CD14-positive monocyte (primary cell): Measurements from ENCODE around the gene AGAP1. TPM values are rescaled to one million over a fixed set of nuclear protein-coding genes. Genes with fewer than 3 reads are reported as not detected.

Source experiments
- DNase-seq, 3 donors: peaks; one replicate each; pipeline ENCODE4 v3.0.0-alpha.2; 2011 to 2022
- H2AFZ ChIP-seq: 2 replicates; pipeline ENCODE4 v1.6.0; 2012; ENCODE audit warnings: mild to moderate bottlenecking, low read depth, low read length, inconsistent platforms; ENCODE audit not compliant: insufficient read depth, poor library complexity, severe bottlenecking
- H3K27ac ChIP-seq, 2 donors: 1 replicate in 1 of 2; 2 replicates in 1 of 2; pipeline ENCODE4 v1.5.1; 2012 to 2013; ENCODE audit warnings: low read length in 2 of 2, control low read depth in 1 of 2, inconsistent platforms in 1 of 2, low read depth in 1 of 2, mild to moderate bottlenecking in 1 of 2
- H3K27me3 ChIP-seq, 2 donors: one replicate each; pipeline versions ENCODE4 v1.6.0 to v1.6.1; 2011 to 2013; ENCODE audit warnings: low read length in 2 of 2; ENCODE audit not compliant: control insufficient read depth in 2 of 2, insufficient read depth in 2 of 2
- H3K36me3 ChIP-seq, 2 donors: replicated peaks in 1 of 2; 1 replicate in 1 of 2; 2 replicates in 1 of 2; pipeline versions ENCODE4 v1.5.1 to v1.6.1; 2012 to 2013; ENCODE audit warnings: low read length in 2 of 2, control low read depth in 1 of 2, inconsistent platforms in 1 of 2, mild to moderate bottlenecking in 1 of 2; ENCODE audit not compliant: insufficient read depth in 2 of 2, control insufficient read depth in 1 of 2
- H3K4me1 ChIP-seq, 2 donors: 1 replicate in 1 of 2; 2 replicates in 1 of 2; pipeline versions ENCODE4 v1.5.1 to v1.6.1; 2012 to 2013; ENCODE audit warnings: low read length in 2 of 2, control low read depth in 1 of 2, inconsistent platforms in 1 of 2, mild to moderate bottlenecking in 1 of 2, moderate library complexity in 1 of 2; ENCODE audit not compliant: insufficient read depth in 2 of 2, control insufficient read depth in 1 of 2
- H3K4me2 ChIP-seq: replicated peaks from 2 replicates; pipeline ENCODE3; 2012; ENCODE audit warnings: low read length, moderate library complexity, mild to moderate bottlenecking; ENCODE audit not compliant: poor library complexity, severe bottlenecking; ENCODE audit errors: extremely low read depth
- H3K4me3 ChIP-seq, 3 experiments: fragments of 200-600 bp in 1 of 3; sonication (generic) in 1 of 3; replicated peaks in 1 of 3; 1 replicate in 2 of 3; 2 replicates in 1 of 3; pipeline ENCODE4 v1.5.1; 2011 to 2013; ENCODE audit warnings: low read length in 3 of 3, mild to moderate bottlenecking in 3 of 3, control low read depth in 2 of 3, low read depth in 2 of 3, inconsistent platforms in 1 of 3, moderate library complexity in 1 of 3
- H3K79me2 ChIP-seq: 2 replicates; pipeline ENCODE4 v1.6.0; 2012; ENCODE audit warnings: mild to moderate bottlenecking, control low read depth, inconsistent platforms, low read length, moderate library complexity; ENCODE audit not compliant: insufficient read depth
- H3K9ac ChIP-seq: 2 replicates; pipeline ENCODE4 v1.6.0; 2017; ENCODE audit warnings: low read length, mild to moderate bottlenecking; ENCODE audit not compliant: insufficient read depth, poor library complexity, severe bottlenecking
- H3K9me3 ChIP-seq, 2 donors: replicated peaks in 1 of 2; 1 replicate in 1 of 2; 2 replicates in 1 of 2; pipeline versions ENCODE4 v1.5.1 to v1.6.1; 2012 to 2013; ENCODE audit warnings: low read length in 2 of 2, control low read depth in 1 of 2; ENCODE audit not compliant: control insufficient read depth in 1 of 2, insufficient read depth in 1 of 2
- H4K20me1 ChIP-seq: 2 replicates; pipeline ENCODE4 v1.6.0; 2012; ENCODE audit warnings: mild to moderate bottlenecking, low read length, control low read depth, moderate library complexity; ENCODE audit not compliant: insufficient read depth
- H3K27ac Mint-ChIP-seq, 7 donors: one replicate each; pipeline ENCODE4 v1.8.0; 2020; ENCODE audit warnings: mild to moderate bottlenecking in 7 of 7, mixed read lengths in 7 of 7, moderate library complexity in 6 of 7, inconsistent platforms in 2 of 7
- H3K27me3 Mint-ChIP-seq, 3 donors: one replicate each; pipeline ENCODE4 v1.8.0; 2021 to 2022; ENCODE audit warnings: low read depth in 3 of 3, mild to moderate bottlenecking in 3 of 3, mixed read lengths in 3 of 3, moderate library complexity in 3 of 3, inconsistent platforms in 1 of 3
- H3K36me3 Mint-ChIP-seq, 2 donors: one replicate each; pipeline ENCODE4 v1.8.0; 2020; ENCODE audit warnings: mixed read lengths in 2 of 2, inconsistent platforms in 1 of 2, mild to moderate bottlenecking in 1 of 2
- H3K4me1 Mint-ChIP-seq: one replicate; pipeline ENCODE4 v1.8.0; 2020; ENCODE audit warnings: mild to moderate bottlenecking, mixed read lengths
- H3K4me3 Mint-ChIP-seq, 2 donors: one replicate each; pipeline ENCODE4 v1.8.0; 2020; ENCODE audit warnings: mild to moderate bottlenecking in 2 of 2, mixed read lengths in 2 of 2, moderate library complexity in 1 of 2
- H3K9me3 Mint-ChIP-seq, 7 donors: one replicate each; pipeline ENCODE4 v1.8.0; 2020 to 2022; ENCODE audit warnings: mixed read lengths in 7 of 7, mild to moderate bottlenecking in 6 of 7, moderate library complexity in 6 of 7, inconsistent platforms in 2 of 7
- WGBS: methylation state at CpG from one replicate; pipeline ENCODE4 v1.1.5; 2013; ENCODE audit warnings: missing lambda C conversion rate; ENCODE audit not compliant: insufficient coverage; 5-methylcytosine and 5-hydroxymethylcytosine counted together
- intact Hi-C, 2 donors: fragments of 100-400 bp; cut with micrococcal nuclease; formaldehyde crosslinking; loops; one replicate each; pipeline versions ENCODE4 v1.15.0 to v1.15.1; 2023
- polyA plus RNA-seq, 3 donors: library from polyadenylated mRNA; depleted of rRNA in 1 of 3; unstranded in 2 of 3; stranded (reverse) in 1 of 3; fragments of 300-500 nt in 2 of 3; fragments of >200 nt in 1 of 3; fragmentation: Illumina TruSeq in 2 of 3; gene quantifications; 1 replicate in 2 of 3; 2 replicates in 1 of 3; pipeline ENCODE4 v1.2.3, GENCODE V29; 2012 to 2021
- TF ChIP-seq, protein P1 (sequence below): fragments of 200-600 bp; IDR thresholded peaks from one replicate; pipeline ENCODE4 v1.8.0; 2022; ENCODE audit warnings: antibody characterized with exemption, mild to moderate bottlenecking

Gene AGAP1
- polyA plus RNA-seq, 3 donors: 0.12 TPM; not detected in 2

DNA sequence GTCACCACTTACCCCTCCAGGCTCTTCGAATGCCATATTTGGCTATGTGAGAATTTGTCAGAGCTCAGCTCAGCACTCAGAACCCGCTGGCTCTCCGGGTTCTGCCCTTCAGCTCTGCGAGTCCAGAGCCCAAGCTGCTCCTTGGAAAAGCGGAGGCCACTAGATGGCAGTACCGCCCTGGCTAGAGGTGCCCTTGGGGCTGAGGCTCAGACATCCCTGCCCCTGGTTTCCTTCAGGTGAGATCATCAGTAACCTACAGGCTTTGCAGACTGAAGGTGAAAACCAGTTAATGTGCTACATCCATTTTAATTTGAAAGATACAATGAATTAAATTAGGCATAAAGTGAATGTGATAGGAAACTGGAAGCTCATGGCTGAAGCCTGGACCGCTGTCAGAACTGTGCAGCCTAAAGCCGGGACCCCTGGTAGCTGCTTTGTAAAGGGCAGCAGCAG, 285.6 kb downstream of the AGAP1 start:
- Histone ChIP-seq H3K4me2 (no peak overlapping the region), H3K27ac (no peak overlapping the region), H3K9me3 (no peaks in the 10 kb centered on the region), H3K79me2 (no peaks in the 10 kb centered on the region), H3K4me1 (no peaks in the 10 kb centered on the region), H3K4me3 (no peak overlapping the region), H4K20me1 (no peaks in the 10 kb centered on the region), H3K36me3 (no peaks in the 10 kb centered on the region), H2AFZ (no peak overlapping the region), H3K9ac (no peak overlapping the region), H3K27me3 (no peaks in the 10 kb centered on the region)
- Mint-ChIP-seq H3K27ac (no peak overlapping the region), H3K4me1 (no peaks in the 10 kb centered on the region), H3K27me3 (peaks cover 6 to 18% (median 15%) of the 10 kb centered on the region in 3 donors), H3K36me3 (no peaks in the 10 kb centered on the region), H3K9me3 (no peaks in the 10 kb centered on the region), H3K4me3 (no peak overlapping the region)
- TF ChIP-seq, protein P1, sequence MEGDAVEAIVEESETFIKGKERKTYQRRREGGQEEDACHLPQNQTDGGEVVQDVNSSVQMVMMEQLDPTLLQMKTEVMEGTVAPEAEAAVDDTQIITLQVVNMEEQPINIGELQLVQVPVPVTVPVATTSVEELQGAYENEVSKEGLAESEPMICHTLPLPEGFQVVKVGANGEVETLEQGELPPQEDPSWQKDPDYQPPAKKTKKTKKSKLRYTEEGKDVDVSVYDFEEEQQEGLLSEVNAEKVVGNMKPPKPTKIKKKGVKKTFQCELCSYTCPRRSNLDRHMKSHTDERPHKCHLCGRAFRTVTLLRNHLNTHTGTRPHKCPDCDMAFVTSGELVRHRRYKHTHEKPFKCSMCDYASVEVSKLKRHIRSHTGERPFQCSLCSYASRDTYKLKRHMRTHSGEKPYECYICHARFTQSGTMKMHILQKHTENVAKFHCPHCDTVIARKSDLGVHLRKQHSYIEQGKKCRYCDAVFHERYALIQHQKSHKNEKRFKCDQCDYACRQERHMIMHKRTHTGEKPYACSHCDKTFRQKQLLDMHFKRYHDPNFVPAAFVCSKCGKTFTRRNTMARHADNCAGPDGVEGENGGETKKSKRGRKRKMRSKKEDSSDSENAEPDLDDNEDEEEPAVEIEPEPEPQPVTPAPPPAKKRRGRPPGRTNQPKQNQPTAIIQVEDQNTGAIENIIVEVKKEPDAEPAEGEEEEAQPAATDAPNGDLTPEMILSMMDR: peak; percentile 53
- 24% methylated on average over 8 of the region's 8 CpGs for WGBS
- intact Hi-C loops: no loop called here
- DNase-seq: no peak

DNA sequence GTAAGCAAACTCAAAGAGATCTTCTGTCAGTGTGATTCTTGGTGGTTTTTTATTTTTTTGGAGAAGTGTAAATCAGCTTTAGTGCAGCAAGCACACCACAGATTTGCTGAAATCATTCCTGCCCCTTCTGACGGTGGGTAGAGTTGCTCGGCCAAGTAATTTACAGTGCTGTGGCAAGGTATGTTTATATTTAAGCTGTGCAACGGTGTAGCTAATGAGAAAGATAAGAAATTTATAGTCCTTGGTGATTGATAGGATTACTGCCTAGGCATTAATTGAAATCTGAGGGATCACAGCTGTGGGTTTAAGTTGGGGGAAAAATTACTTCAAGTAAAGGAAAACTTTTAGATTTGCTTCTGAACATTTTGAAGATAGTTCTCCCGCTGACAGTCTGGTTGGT, 286.6 kb downstream of the AGAP1 start:
- Histone ChIP-seq H3K9me3 (no peaks in the 10 kb centered on the region), H2AFZ (no peak overlapping the region), H3K4me1 (no peaks in the 10 kb centered on the region), H3K9ac (no peak overlapping the region), H3K27ac (no peak overlapping the region), H3K4me2 (no peak overlapping the region), H3K27me3 (no peaks in the 10 kb centered on the region), H3K36me3 (no peaks in the 10 kb centered on the region), H3K79me2 (no peaks in the 10 kb centered on the region), H3K4me3 (no peak overlapping the region), H4K20me1 (no peaks in the 10 kb centered on the region)
- intact Hi-C loops: no loop called here
- Mint-ChIP-seq H3K4me1 (no peaks in the 10 kb centered on the region), H3K9me3 (no peaks in the 10 kb centered on the region), H3K4me3 (no peak overlapping the region), H3K27me3 (peaks cover 3 to 15% (median 14%) of the 10 kb centered on the region in 3 donors), H3K36me3 (no peaks in the 10 kb centered on the region), H3K27ac (no peak overlapping the region)
- no peak for DNase-seq
- TF ChIP-seq, protein P1: no peak
- WGBS: 83% methylated on average over 4 of the region's 4 CpGs
